ENCODE data around the gene RABGAP1L.
"Not testable (repeated sequence)": the region's sequence is repeated elsewhere in the genome, so short reads cannot be mapped to it uniquely, and the experiment has no call there.

GRCh38 chr1:174409801-174410200 lies 250.5 kb downstream of the RABGAP1L start:
- not testable (repeated sequence) for TF ChIP-seq CTCF, POLR2A (IDR thresholded peaks at IDR 0.05)
